Peyer's patch (tissue), 4 donors: ENCODE measurements around the gene TMC6.

Experiments used
- CTCF ChIP-seq, 6 experiments: fragments of 450-650 bp in 4 of 6; fragments of 200-600 bp in 2 of 6; sonication (generic) in 1 of 6; IDR thresholded peaks; one replicate each; pipeline ENCODE4 v1.5.1; 2017 to 2019; ENCODE audit warnings: antibody characterized with exemption in 6 of 6, mild to moderate bottlenecking in 3 of 6, moderate library complexity in 1 of 6
- POLR2A ChIP-seq, 2 donors: fragments of 450-650 bp; IDR thresholded peaks; one replicate each; pipeline ENCODE4 v1.5.1; 2017; ENCODE audit warnings: antibody characterized with exemption in 2 of 2, mild to moderate bottlenecking in 2 of 2, moderate library complexity in 2 of 2

- TF ChIP-seq CTCF (IDR thresholded peaks at IDR 0.05), result no peak
- TF ChIP-seq POLR2A (IDR thresholded peaks at IDR 0.05), result no peak
These were observed 25.2 kb downstream of the TMC6 start for GRCh38 chr17:78103311-78103710.
